HG02642 (cell line): ENCODE data around the gene ANO1.
"Not testable (repeated sequence)": the region's sequence is repeated elsewhere in the genome, so short reads cannot be mapped to it uniquely, and the experiment has no call there.

Source experiments
- ATAC-seq: cut with Tn5 transposase; IDR thresholded peaks from one replicate; pipeline ENCODE4 v1.9.1; 2021; ENCODE audit warnings: mild to moderate bottlenecking; ENCODE audit not compliant: unreplicated experiment, poor library complexity

Gene ANO1

DNA sequence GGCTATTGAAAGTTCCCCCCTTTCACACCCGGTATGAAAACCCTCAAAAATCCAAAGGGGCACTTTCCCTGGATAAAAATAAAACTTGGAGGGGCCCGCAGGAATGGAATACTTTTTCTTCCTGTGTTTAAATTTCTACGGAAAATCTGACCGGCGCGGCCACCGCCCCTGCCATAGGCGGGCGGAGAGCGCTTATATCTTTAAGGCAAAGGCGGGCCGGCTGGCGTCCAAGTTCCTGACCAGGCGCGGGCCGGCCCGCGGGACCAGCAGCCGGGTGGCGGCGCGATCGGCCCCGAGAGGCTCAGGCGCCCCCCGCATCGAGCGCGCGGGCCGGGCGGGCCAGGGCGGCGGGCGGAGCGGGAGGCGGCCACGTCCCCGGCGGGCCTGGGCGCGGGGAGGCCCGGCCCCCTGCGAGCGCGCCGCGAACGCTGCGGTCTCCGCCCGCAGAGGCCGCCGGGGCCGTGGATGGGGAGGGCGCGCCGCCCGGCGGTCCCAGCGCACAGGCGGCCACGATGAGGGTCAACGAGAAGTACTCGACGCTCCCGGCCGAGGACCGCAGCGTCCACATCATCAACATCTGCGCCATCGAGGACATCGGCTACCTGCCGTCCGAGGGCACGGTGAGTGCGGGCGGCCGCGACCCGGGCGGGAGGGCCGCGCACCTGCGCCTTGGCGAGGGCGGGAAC is at the start of gene ANO1:
TSS of gene ANO1 (plus strand) at position 223 of the 686 bp plus-strand sequence. CDS start at position 513, 290 bp downstream.
- ATAC-seq: no peak

DNA sequence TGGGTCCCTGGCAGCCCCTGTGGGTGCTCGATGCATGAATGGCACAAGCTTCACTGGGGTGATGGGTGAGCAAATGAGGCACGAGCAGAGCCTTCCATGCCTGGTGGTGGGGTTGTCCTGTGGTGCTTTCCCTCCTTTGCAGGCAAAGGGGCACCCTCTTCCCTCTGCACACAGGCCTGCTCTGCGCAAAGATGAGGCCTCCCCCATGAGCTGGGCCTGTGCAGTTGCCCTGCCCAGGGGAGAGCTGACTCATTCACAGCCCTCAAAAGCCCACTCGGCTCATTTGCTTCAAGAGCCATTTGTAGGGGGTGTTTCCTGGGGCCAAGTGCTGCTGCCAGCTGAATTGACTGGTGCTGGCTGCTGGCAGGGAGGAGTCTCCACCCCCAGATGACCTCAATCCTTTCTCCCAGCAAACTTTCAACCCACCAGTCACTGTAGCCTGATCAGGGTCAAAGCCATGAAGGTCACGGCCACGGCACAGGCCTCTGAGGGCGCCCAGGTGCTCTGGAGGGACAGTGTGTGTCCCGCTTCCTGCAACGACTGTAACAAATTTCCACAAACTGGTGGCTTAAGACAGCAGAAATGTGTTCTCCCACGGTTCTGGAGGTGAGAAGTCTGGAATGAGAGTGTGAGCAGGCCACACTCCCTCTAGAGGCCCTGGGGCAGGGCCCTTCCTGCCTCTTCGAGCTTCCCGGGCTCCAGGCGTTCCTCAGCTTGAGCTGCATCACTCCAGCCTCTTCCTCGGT is 48.8 kb upstream of the ANO1 start:
- no peak for ATAC-seq

DNA sequence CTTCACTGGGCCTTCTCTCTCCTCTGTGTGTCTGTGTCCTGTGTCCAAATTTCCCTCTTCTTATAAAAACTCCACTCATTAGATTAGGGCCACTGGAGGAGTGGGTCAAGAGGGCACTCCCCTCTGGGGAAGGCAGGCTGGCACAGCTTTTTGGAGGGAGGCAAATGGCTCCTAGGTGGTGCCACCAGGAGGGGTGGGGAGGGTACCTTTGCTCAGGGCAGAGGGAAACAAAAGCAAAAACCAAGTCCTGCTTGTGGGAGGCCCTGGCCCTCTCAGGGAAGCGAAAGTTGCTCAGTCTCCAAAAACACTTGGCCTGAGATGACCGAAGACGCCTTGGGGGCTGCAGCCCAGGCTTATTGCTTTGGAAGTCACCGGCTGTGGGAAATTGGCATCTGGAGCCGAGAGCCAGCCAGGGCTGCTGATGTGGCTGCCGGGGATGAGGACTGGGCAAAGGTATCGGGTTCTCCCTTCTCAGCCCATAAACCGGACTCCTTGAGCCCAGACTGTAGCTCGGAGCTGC is 48.2 kb upstream of the ANO1 start:
- no peak for ATAC-seq

DNA sequence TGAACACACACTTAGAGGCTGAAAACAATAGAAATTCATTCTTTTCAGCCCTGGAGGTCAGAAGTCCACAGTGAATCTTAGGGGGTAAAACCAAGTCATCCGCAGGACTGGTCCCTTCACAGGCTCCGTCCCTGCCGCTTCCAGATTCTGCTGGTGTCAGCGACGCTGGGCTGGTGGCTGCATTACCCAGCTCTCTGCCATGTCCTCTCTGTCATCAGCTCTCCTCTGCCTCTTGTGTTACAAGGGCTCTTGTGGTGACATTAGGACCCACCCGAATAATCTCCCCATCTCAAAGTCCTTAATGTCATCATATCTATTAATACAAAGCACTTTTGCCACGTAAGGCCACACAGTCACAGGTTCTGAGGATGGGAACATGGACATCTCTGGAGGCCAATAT is 47.7 kb upstream of the ANO1 start:
- ATAC-seq: no peak

DNA sequence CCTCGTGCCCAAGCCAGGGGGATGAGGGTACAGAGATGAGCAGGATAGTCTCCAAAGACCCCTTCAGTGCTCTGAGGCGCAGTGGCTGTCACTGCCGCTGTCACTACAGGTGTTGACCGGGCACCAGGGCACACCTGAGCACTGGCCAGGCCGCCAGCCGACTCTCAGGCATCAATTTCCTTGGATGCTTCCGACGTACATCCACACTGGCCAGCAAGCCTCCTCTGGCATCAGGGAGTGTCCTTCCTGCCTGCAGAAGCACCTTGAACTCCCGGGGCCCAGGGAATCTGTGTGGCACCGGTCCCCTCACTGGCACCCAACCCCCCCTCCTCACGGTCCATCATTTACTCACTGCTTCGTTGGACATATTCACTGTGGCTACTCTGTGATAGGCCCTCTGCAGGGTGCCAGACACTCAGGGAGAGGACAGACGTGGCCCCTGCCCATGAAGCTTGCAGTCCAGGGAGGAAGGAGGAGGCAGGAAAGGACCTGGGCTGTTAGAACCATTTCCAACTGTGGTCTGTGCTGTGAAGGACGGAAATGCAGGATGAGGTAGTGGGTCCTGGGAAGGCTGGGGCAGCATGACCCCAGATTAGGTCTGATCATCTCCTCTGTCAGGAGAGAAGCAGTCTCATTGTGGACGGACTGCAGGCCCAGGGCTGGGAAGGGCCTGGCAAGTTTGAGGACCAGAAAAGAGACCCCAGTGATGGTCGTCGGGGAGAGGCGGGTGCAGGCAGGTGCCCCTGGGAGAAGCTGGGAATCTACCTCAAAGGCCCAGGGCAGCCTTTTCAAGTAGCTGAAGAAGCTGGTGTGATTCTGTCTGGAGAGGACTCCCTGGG is 46.3 kb upstream of the ANO1 start:
- no peak for ATAC-seq

DNA sequence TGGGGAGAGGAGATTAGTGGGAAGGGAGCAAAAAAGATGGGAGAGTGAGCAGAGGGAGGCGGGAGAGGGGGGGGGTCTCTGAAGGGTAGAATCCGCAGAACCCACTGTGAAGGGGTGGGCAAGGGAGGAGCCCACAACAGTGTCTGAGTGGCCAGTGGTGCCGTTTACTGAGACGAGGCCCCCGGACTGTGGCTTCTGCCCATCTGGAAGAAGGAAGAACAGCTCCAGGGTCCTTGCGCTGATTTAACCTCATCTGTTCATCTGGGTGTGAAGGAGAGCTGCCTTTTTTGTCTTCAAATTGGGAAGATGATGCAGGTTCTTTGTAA is 45.7 kb upstream of the ANO1 start:
- ATAC-seq: no peak

DNA sequence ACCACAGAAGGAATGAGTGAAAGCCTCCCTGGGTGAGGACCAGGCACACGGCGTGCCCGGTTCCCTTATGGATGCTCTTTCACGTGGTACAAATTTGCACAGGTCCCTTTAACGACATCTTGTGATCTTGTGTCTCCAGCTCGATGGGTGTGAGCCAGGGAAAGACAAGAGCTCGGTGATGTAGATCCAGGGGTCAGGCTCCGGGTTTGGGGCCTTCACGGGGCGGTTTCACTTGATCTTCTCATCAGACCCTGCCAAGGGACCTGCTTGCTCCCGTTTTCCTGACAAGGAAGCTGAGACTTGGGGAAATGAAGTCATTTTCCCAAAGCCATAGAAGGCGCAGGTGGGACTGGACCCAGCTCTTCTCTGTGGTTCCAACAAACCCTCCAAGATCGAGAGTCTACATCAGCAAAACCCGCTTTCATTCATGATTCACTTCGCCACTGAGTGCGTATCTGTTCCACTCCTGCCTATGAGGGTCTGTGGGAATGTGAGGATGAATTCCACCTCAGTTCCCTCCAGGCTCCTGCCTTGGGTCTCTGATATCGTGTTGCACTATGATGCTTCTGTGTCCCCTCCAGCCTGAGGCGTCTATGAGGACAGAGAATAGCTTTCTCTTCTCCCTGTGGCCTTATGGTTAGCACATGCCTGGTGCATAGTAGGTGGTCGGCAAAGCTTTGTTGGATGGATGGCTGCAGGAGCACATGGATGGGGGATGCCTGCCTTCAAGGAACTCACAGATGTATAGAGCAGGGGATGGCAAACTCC is 45.0 kb upstream of the ANO1 start:
- no peak for ATAC-seq

DNA sequence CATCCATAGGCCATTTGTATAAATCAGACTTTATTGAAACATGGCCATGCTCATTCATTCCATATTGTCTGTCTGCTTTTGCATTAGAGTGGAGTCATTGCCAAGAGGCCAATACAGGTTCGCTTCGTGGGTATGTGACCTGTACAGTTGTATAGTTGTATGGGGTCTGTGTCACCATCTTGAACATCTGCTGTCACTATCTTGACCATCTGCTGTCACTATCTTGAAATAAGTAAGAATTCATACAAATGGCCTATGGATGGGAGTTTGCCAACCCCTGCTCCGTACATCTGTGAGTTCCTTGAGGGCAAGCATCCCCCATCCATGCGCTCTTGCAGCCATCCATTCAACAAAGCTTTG is 44.4 kb upstream of the ANO1 start:
- ATAC-seq: no peak

DNA sequence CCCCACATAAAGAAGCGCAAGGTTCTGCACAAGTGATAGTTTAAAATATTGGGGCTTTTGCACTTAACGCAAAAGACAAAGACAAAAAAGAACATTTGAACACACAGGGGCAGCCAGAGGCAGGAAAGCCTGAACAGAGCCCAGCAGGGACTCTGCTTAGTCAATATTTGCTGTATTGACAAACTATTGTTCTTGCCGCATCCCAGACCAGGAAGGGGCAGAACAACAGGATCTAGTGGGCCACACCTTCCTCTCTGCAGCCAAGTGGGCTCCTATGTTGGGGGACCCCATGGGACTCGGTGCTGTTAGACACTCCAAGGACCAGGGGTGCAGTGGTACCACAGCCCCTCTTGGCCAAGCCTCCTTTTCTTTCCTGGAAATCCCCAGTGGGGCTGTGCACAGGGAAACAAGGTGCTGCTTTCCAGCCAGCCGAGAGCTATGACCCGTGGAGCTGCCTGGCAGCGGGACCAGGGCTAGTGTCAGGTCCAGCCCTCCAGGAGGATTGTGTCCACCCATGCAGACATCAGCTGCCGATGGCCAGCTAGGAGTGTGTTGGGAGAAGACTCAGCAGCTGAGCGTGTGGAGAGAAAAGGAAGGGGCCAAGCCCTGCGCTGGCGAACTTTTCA is 43.3 kb upstream of the ANO1 start:
- ATAC-seq: no peak

DNA sequence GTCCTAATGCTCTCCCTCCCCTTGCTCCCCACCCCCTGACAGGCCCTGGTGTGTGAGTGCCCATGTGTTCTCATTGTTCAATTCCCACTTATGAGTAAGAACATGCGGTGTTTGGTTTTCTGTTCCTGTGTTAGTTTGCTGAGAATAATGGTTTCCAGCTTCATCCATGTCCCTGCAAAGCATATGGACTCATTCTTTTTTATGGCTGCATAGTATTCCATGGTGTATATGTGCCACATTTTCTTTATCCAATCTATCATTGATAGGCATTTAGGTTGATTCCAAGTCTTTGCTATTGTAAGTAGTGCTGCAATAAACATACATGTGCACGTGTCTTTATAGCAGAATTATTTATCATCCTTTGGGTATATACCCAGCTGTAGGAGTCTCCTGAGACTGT is 42.5 kb upstream of the ANO1 start:
- ATAC-seq: not testable (repeated sequence)

DNA sequence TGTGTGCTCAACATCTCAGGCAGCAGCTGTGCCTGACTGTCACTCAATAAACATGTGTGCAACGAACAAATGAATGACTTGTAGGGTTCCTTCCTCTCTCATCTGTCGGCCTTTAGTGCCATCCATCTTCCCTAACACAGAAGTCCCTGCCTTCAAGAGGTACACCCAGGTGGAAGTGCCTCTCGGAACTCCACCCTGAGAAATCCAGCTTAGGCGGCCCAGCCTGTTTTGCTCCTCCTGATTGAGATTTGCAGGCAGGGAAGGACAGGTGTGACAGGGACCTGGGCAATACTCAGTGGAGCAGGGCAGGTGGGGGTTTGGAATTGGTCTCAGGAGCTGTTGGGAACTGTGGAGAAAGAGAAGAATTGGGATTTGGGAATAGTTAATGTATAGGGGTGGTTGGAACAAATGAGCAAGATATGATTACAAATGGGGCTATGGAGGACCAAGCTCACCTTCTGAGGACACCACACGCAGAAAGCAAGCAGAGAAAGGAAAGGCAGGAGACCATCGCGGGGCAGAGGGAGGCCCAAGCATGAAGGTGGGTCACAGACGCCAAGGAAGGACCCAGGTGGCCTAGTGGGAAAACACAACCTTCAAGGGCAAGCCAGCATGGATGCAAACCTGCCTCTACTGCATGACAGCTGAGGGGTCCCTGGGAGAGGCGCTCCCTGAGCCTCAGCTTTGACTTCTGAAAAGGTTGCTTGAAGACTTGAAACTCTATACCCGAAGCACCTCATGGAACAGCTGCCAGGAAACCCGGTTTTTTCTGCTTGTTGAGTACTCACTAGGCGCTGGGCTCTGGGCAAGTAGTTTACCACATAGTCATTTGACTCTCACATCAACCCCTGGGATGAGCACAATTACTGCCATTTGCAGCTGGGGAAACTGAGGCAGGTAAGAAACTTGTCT is 40.9 kb upstream of the ANO1 start:
- ATAC-seq: no peak

DNA sequence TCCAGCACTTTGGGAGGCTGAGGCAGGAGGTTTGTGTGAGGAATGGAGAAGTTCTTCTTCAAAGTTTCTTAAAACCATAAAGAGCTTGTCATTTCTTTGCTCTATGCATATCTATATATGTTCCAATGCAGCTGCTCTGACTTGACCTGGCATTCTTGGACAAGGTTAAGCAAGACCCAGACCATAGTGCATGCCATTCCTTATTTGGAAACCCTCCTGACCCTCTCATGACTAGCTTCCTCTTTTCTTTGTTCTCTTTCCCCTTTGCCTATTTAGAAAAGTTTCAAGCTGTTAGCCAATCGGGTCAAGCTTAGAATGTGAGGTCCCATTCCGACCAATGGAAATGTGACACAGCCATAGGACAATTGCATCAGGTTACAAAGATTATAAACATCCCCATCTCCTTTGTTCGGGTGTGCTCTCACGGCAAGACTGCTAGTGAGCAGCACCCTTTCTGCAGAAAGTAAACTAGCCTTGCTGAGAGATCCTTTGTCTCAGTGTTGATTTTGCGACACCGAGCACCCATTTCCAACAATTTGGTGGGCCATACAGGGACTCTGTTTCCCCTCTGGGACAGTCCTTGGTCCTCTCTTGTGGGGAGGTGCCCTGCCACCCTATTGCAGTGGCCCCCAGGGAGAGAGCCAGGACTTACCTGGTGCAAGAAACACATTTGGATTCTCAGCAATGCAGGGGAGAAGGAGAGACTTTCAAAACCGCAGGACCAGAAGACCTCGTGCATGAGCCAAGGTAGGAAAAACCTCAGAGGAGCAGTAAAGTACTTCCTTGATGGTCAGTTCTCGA is 39.9 kb upstream of the ANO1 start:
- ATAC-seq: no peak

DNA sequence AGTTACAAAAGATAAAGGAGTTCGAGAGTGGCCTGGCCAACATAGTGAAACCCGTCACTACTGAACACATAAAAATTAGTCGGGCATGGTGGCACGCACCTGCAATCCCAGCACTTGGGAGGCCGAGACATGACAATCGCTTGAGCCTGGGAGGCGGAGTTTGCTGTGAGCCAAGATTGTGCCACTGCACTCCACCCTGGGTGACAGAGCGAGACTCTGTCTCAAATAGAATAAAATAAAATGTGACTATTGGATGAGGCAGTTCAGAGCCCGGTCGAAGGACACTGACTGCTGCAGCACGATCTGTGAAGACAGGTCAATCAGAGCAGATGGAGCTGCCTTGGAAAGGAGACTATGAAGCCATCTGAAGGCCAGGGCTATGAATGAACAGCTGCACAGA is 37.7 kb upstream of the ANO1 start:
- ATAC-seq: no peak

DNA sequence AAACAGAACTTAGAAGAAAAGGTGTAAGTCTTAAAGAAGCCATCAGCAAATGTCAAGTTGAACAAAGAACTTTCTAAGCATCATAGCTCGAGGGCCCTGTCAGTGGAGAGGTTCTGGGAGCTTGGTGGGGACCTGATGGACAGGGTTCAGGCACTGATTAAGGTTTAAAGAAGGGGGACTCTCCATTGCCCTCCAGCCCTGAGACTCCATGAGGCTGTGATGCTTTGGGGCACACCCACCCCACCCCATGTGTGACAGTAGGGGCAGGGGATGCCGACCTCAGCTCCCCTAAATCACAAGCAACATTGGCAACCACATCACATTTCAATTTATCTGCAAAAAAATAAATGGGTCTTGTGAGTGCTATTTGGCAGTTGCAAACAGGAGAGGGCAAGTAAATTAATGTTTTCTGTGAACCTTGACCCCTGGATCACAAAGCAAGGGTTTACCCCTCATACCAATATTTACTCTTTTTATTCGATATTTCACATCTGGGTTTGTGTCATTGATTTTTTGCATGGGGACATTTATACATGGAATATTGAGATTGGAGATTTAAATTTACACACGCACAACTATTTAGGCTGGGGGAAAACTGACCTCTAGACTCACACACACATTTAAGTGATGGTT is 37.1 kb upstream of the ANO1 start:
- ATAC-seq: no peak

DNA sequence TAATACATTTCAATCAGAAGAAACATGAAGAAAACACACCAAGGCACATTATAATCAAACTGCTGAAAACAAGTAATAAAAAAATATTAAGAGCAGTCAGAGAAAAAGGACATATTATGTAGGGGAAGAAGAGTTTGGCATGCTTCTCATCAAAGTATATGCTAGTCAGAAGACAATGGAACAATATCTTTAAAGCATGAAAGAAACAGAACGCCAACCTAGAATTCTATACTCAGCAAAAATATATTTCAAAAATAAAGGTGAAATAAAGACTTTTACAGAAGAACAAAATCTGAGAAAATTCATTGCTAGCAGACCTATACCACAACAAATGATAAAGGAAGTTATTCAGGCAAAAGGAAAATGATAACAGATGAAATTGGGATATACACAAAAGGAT is 34.6 kb upstream of the ANO1 start:
- no peak for ATAC-seq

DNA sequence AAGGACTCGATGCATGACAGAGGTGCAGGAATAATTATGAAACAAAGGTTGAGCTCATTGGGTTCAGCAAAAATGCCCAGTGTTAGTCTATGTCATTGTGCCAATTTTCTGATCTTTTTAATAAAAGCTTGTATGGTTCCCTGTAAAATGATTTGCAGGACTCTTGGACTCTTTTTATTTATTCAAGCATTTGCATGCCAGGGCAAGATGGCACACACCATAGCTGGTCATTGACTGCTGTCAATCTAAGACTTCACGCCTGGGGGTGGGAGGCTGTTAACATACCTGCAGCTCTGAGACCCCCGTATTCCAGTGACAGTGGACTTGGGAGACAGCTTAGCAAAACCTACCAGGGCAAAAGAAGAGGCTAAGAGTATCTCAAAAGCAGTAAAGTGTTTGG is 32.0 kb upstream of the ANO1 start:
- no peak for ATAC-seq

DNA sequence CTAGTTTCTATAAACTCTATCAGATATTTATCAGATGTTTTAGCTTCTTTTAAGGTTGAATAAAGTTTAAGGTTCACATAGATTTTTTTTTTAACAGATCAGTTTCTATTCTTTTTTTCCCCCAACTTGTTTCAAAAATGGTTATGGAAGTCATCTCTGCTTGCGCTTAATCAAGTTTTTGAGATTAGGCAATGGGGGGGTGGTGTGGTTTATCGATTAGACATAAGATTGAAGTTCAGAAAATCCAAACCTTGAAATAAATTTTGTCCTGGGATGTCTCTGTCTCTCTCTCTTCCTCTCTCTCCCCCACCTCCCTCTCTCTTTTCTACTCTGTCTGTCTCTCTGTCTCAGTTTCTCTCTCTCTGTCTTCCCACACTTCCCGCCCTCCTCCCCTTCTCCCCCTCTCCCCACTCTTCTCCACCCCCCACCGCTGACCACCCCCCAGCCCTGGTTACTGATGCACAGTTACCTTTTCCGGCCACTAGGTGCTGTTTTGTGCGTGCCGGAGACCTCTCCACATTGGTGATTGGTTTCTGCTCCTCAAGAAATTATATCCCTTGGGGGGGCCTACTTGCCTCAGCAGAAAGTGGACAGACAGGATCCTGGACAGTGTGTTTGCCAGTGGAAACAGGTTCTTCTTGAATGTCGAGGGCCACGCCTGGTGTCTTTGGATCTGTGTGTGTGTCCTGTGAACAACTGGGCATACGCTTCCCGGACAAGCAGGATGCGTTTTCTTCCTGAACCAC is 29.7 kb upstream of the ANO1 start:
- no peak for ATAC-seq
